Esophagus squamous epithelium (tissue), 4 donors: ENCODE data around the gene ZBTB38.

ENCODE experiments used
- CTCF ChIP-seq, 6 experiments: fragments of 450-650 bp in 4 of 6; fragments of 200-600 bp in 2 of 6; sonication (generic) in 2 of 6; IDR thresholded peaks; one replicate each; pipeline ENCODE4 v1.5.1; 2016 to 2019; ENCODE audit warnings: antibody characterized with exemption in 6 of 6, mild to moderate bottlenecking in 4 of 6, moderate library complexity in 4 of 6
- POLR2A ChIP-seq, 4 donors: fragments of 450-650 bp; IDR thresholded peaks; one replicate each; pipeline ENCODE4 v1.6.1; 2017; ENCODE audit warnings: antibody characterized with exemption in 4 of 4, mild to moderate bottlenecking in 4 of 4, moderate library complexity in 3 of 4

- TF ChIP-seq CTCF (IDR thresholded peaks at IDR 0.05): no peak
- TF ChIP-seq POLR2A (IDR thresholded peaks at IDR 0.05): no peak
Measured at GRCh38 chr3:141332416-141332815, 35.9 kb upstream of the ZBTB38 start.
